K562 (cell line): ENCODE results near the gene SPEM1. TPM values are rescaled to one million over a fixed set of nuclear protein-coding genes. Genes with fewer than 3 reads are reported as not detected.

Experiments
- ATAC-seq: fragments of 200-7000 bp; cut with Tn5 transposase; 3 replicates; pipeline ENCODE4 v1.9.1; 2020; ENCODE audit warnings: moderate library complexity
- BruUV-seq: library from RNA; stranded (reverse); fragments of 400-500 nt; replicated peaks from 2 replicates; lab custom pipeline; 2021; lab: Mats Ljungman, UMichigan
- CTCF ChIA-PET: fragments of 300-600 bp; formaldehyde crosslinking; extraction: SDS; loops from one replicate; lab custom pipeline; 2021; ENCODE audit warnings: low intra/inter-chr PET ratio; lab: Yijun Ruan, JAX
- POLR2A ChIA-PET: fragments of 300-600, 350-650 bp; sonication (Branson Sonifier 250); formaldehyde crosslinking; extraction: SDS; loops from one replicate; lab custom pipeline; 2021; ENCODE audit warnings: antibody characterized with exemption, inconsistent platforms; lab: Yijun Ruan, JAX
- DNase-seq, 4 experiments: peaks; one replicate each; pipeline versions ENCODE4 v3.0.0 to v3.0.0-alpha.2; 2011 to 2018; ENCODE audit warnings: low spot score in 3 of 4, mixed read lengths in 3 of 4; ENCODE audit errors: extremely low read depth in 1 of 4
- FAIRE-seq: peaks from 2 replicates; lab custom pipeline; 2011; peaks lifted over from hg19 to GRCh38; lab: Jason Lieb, UNC
- H2AFZ ChIP-seq: 2 replicates; pipeline ENCODE4 v1.6.0; 2011; ENCODE audit warnings: low read depth, low read length, control low read depth, inconsistent platforms
- H3K27ac ChIP-seq: fragments of 200-600 bp; 3 replicates; pipeline ENCODE4 v1.8.0; 2011; ENCODE audit warnings: low read depth, mild to moderate bottlenecking, control low read depth, inconsistent platforms, low read length, moderate library complexity, mixed read lengths; ENCODE audit errors: extremely low read depth
- H3K27me3 ChIP-seq, 2 experiments: fragments of 300-600 bp in 1 of 2; 2 replicates in 1 of 2; 3 replicates in 1 of 2; pipeline versions ENCODE4 v1.6.0 to v1.8.0; 2011; ENCODE audit warnings: inconsistent platforms in 2 of 2, low read length in 2 of 2, mild to moderate bottlenecking in 1 of 2, mixed read lengths in 1 of 2, moderate library complexity in 1 of 2; ENCODE audit not compliant: control insufficient read depth in 2 of 2, insufficient read depth in 2 of 2
- H3K36me3 ChIP-seq: fragments of 300-600 bp; 3 replicates; pipeline ENCODE4 v1.8.0; 2011; ENCODE audit warnings: mild to moderate bottlenecking, low read length, inconsistent platforms; ENCODE audit not compliant: control insufficient read depth, insufficient read depth
- H3K4me1 ChIP-seq, 2 experiments: fragments of 200-600 bp in 1 of 2; replicated peaks in 1 of 2; 2 replicates in 1 of 2; 3 replicates in 1 of 2; pipeline versions ENCODE4 v1.5.1 to v1.8.0; 2011; ENCODE audit warnings: inconsistent platforms in 2 of 2, low read length in 2 of 2, mild to moderate bottlenecking in 1 of 2, mixed read lengths in 1 of 2, moderate library complexity in 1 of 2; ENCODE audit not compliant: control insufficient read depth in 2 of 2, insufficient read depth in 2 of 2
- H3K4me2 ChIP-seq: 2 replicates; pipeline ENCODE4 v1.6.1; 2011; ENCODE audit warnings: low read length, control low read depth, inconsistent platforms, mixed read lengths; ENCODE audit not compliant: insufficient read depth
- H3K4me3 ChIP-seq: fragments of 200-600 bp; sonication (generic), shearing (Covaris generic); 2 replicates; pipeline ENCODE4 v1.5.1; 2016; ENCODE audit warnings: control low read depth, inconsistent platforms
- H3K79me2 ChIP-seq: fragments of 200-600 bp; 3 replicates; pipeline ENCODE4 v1.8.0; 2011; ENCODE audit warnings: low read length, inconsistent platforms; ENCODE audit not compliant: control insufficient read depth, insufficient read depth
- H3K9ac ChIP-seq, 2 experiments: 2 replicates each; pipeline versions ENCODE4 v1.6.0 to v1.6.1; 2011; ENCODE audit warnings: low read depth in 2 of 2, low read length in 2 of 2, control low read depth in 1 of 2, inconsistent platforms in 1 of 2, mild to moderate bottlenecking in 1 of 2, mixed read lengths in 1 of 2; ENCODE audit not compliant: insufficient read depth in 1 of 2
- H3K9me1 ChIP-seq: one replicate; pipeline ENCODE4 v1.6.0; 2011; ENCODE audit warnings: inconsistent platforms, mild to moderate bottlenecking, low read length, moderate library complexity; ENCODE audit not compliant: control insufficient read depth, insufficient read depth
- H3K9me3 ChIP-seq: replicated peaks from 2 replicates; pipeline ENCODE4 v1.5.1; 2011; ENCODE audit warnings: low read depth, low read length, inconsistent platforms; ENCODE audit not compliant: control insufficient read depth, insufficient read depth
- H4K20me1 ChIP-seq: replicated peaks from 2 replicates; pipeline ENCODE4 v1.6.1; 2011; ENCODE audit warnings: low read length, inconsistent platforms, mixed read lengths; ENCODE audit not compliant: control insufficient read depth, insufficient read depth
- ASH1L ChIP-seq: fragments of 450-650 bp; IDR thresholded peaks from 2 replicates; pipeline ENCODE4 v1.6.1; 2018; ENCODE audit warnings: borderline replicate concordance, mild to moderate bottlenecking, low read depth; ENCODE audit not compliant: partially characterized antibody
- ATF2 ChIP-seq: sonication (generic); formaldehyde crosslinking; IDR thresholded peaks from 2 replicates; pipeline ENCODE4 v1.8.1; 2022; ENCODE audit warnings: missing genetic modification reagents
- E2F6 ChIP-seq, 2 experiments: IDR thresholded peaks; 2 replicates each; pipeline ENCODE4 v1.6.1; 2011; ENCODE audit warnings: borderline replicate concordance in 1 of 2, control low read depth in 1 of 2, low read depth in 1 of 2, low read length in 1 of 2, mild to moderate bottlenecking in 1 of 2, mixed read lengths in 1 of 2, moderate library complexity in 1 of 2; ENCODE audit not compliant: insufficient read depth in 1 of 2, insufficient read length in 1 of 2, poor library complexity in 1 of 2, severe bottlenecking in 1 of 2; ENCODE audit errors: extremely low read depth in 1 of 2
- GABPB1 ChIP-seq: sonication (generic); formaldehyde crosslinking; IDR thresholded peaks from 2 replicates; pipeline ENCODE4 v1.8.0; 2022; ENCODE audit warnings: mild to moderate bottlenecking, missing genetic modification reagents
- GTF2A2 ChIP-seq: IDR thresholded peaks from 2 replicates; pipeline ENCODE4 v1.6.1; 2016; ENCODE audit warnings: mild to moderate bottlenecking, missing genetic modification characterization, missing compliant biosample characterization
- HNRNPK ChIP-seq: fragments of 200-400 bp; formaldehyde crosslinking; IDR thresholded peaks from one replicate; pipeline ENCODE4 v1.6.1; 2018; ENCODE audit warnings: mild to moderate bottlenecking, low read depth, low read length; ENCODE audit not compliant: poor library complexity, severe bottlenecking
- PRDM10 ChIP-seq: fragments of 450-650 bp; IDR thresholded peaks from 2 replicates; pipeline ENCODE4 v1.6.1; 2018; ENCODE audit not compliant: partially characterized antibody
- XRCC5 ChIP-seq: fragments of 200-400 bp; formaldehyde crosslinking; IDR thresholded peaks from 2 replicates; pipeline ENCODE4 v1.6.1; 2017; ENCODE audit warnings: low read depth, mild to moderate bottlenecking, low read length
- ZC3H4 ChIP-seq: sonication (generic); formaldehyde crosslinking; IDR thresholded peaks from 2 replicates; pipeline ENCODE4 v1.9.0; 2021; ENCODE audit warnings: missing genetic modification reagents, borderline replicate concordance
- WGBS: fragments of 100-300 bp; shearing (Covaris generic); methylation state at CpG from one replicate; pipeline ENCODE4 v1.1.6; 2016; ENCODE audit warnings: low coverage, mixed read lengths; ENCODE audit not compliant: insufficient coverage; ENCODE audit errors: missing lambda C conversion rate; 5-methylcytosine and 5-hydroxymethylcytosine counted together
- in situ Hi-C: fragments of 300-500 bp; cut with MboI; formaldehyde crosslinking; loops from 4 replicates; pipeline ENCODE4 v1.15.0; 2018; ENCODE audit warnings: inconsistent platforms, mixed read lengths
- intact Hi-C: fragments of 100-400 bp; cut with micrococcal nuclease; formaldehyde crosslinking; loops from 2 replicates; pipeline ENCODE4 v1.14.2; 2022
- polyA plus RNA-seq, 8 experiments: library from polyadenylated mRNA; depleted of rRNA in 4 of 8; stranded (reverse) in 5 of 8; unstranded in 3 of 8; fragments of >200 nt; fragmentation: Nextera tagmentation in 2 of 8; fragmentation: Illumina TruSeq in 1 of 8; extraction: Ambion mirVana in 2 of 8; extraction: Trizol in 1 of 8; gene quantifications; 2 replicates each; pipeline versions ENCODE4 v1.2.1 to v1.2.3, GENCODE V29; 2011 to 2014; ENCODE audit warnings: inconsistent platforms in 1 of 8, missing spikeins in 1 of 8
- total RNA-seq, 7 experiments: library from RNA; depleted of rRNA in 6 of 7; stranded (reverse); fragments of >200 nt in 6 of 7; fragmentation: Illumina TruSeq in 2 of 7; extraction: Trizol in 2 of 7; gene quantifications; 2 replicates each; pipeline versions ENCODE4 v1.2.1 to v1.2.3, GENCODE V29; 2011 to 2021; ENCODE audit warnings: low replicate concordance in 1 of 7

SPEM1 gene
- total and polyA plus RNA-seq, 9 of the 15 experiments (the other 6 are each of a cell fraction or from before 2014, with no cell fraction given): not detected

- in situ Hi-C loops: no loop called here
- Histone ChIP-seq H3K9me3 (no peaks in the 10 kb centered on the region), H3K27ac (no peak overlapping the region), H3K36me3 (0 out of 3 replicates have a peak, but pooled peaks cover 3% of the 10 kb centered on the region), H3K79me2 (no peaks in the 10 kb centered on the region), H3K4me1 (peaks cover 0 to 16% of the 10 kb centered on the region in 2 experiments; a peak in 2 of 5 replicates), H3K4me2 (no peak overlapping the region)
- POLR2A ChIA-PET: no interaction called here
- TF ChIP-seq XRCC5 (no peak), GTF2A2 (no peak), PRDM10 (no peak), ATF2 (no peak), E2F6 (IDR thresholded peaks at IDR 0.05; ENCODE audit: borderline replicate concordance in 1 of 2, extremely low read depth in 1 of 2, insufficient read depth in 1 of 2, insufficient read length in 1 of 2, low read depth in 1 of 2, low read length in 1 of 2, poor library complexity in 1 of 2, severe bottlenecking in 1 of 2) (no peak), GABPB1 (CRISPR knock-in tag) (no peak), ASH1L (no peak), ZC3H4 (CRISPR knock-in tag) (no peak), HNRNPK (no peak)
- TF ChIP-seq, all 486 proteins: peak for 0
- intact Hi-C loops: no loop called here
- DNase-seq (no peak), FAIRE-seq (no peak), ATAC-seq (no peak)
- Histone ChIP-seq H3K9ac (no peak overlapping the region; a peak in 1 of 4 replicates), H3K27me3 (no peaks in the 10 kb centered on the region), H3K9me1 (no peaks in the 10 kb centered on the region), H2AFZ (no peak overlapping the region), H4K20me1 (no peaks in the 10 kb centered on the region), H3K4me3 (no peak overlapping the region)
- BruUV-seq: no TSS peak
- CTCF ChIA-PET: no interaction called here
- WGBS: 80% methylated on average over 6 of the region's 8 CpGs
Measured at GRCh38 chr17:7411427-7411750, 8.7 kb upstream of the SPEM1 start.
